HL-60/S4 treated with retinoic acid at 250 ng/mL for 4 days and 3 days (cell line): ENCODE data around the gene CLEC4M.
"Not testable (repeated sequence)": the region's sequence is repeated elsewhere in the genome, so short reads cannot be mapped to it uniquely, and the experiment has no call there.

Source experiments
- in situ Hi-C: fragments of 300-500 bp; cut with MboI; formaldehyde crosslinking; loops from 2 replicates; pipeline ENCODE4 v1.7.0; 2022; ENCODE audit warnings: low sequenced_read_pairs

The CLEC4M gene

DNA sequence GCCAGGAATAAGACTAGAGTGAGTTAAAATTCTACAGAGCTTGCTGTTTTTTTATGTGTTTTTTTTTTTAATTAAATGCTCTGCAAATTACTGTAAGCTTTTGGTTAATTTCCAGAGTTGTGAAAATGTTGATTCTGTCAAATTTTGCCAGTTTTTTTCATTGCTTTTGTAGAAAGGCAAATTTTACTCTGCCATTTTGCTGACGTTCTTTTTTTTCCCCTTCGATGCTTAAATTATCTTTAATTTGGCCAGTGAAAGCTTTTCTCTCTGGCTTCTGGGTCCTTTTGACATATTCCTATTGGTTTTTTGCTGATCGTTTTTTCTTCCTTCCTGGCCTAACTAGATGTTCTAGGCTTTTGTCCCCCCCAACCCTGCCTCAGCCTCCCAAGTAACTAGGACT, 43.2 kb downstream of the CLEC4M start:
- in situ Hi-C loops, result no loop called here

DNA sequence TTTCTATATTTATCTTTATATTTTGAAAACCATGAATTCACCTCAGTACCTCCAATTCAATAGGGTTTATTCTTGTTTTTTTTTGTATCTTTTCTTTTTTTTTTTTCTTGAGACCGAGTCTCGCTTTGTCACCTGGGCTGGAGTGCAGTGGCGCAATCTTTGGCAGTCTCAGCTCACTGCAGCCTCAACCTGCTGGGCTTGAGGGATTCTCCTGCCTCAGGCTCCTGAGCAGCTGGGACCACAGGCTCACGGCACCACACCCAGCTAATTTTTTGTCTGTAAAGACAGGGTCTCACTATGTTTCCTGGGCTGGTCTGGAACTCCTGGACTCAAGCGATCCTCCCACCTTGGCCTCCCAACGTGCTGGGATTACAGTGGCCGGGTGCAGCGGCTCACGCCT, 43.8 kb downstream of the CLEC4M start:
- in situ Hi-C loops, result no loop called here

DNA sequence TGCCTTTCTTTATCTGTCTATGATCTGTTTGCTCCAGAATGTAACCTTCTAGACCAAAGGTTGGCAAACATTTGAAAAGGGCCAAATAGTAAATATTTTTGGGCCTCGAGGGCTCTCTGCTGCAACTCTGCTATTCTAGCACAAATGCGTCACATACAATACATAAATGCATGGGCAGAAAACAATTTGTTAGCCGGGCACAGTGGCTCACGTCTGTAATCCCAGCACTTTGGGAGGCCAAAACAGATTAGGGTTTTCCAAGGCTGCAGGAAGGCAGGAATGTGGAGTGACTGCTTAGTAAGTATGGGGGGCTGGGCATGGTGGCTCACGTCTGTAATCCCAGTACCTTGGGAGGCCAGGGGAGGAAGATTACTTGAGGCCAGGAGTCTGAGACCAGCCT, 45.1 kb downstream of the CLEC4M start:
- in situ Hi-C loops, result no loop called here

DNA sequence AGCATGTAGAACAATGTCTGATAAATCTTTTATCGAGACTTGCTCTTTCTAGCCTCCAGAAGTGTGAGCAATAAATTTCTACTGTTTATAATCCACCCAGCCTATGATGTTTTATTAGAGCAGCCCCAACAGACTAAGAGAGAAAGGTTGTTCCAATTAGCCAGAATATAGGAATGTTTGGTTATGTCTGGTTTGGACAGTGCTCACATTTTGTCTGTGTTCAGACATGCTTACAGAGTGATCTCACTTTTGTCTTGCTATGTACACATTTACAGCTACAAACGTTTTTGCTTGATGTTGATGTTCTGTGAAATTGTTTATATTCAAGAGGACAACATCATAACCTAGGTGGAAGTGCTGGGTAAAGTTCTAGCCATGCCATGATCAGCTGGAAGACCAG, 48.9 kb downstream of the CLEC4M start:
- in situ Hi-C loops, result no loop called here

DNA sequence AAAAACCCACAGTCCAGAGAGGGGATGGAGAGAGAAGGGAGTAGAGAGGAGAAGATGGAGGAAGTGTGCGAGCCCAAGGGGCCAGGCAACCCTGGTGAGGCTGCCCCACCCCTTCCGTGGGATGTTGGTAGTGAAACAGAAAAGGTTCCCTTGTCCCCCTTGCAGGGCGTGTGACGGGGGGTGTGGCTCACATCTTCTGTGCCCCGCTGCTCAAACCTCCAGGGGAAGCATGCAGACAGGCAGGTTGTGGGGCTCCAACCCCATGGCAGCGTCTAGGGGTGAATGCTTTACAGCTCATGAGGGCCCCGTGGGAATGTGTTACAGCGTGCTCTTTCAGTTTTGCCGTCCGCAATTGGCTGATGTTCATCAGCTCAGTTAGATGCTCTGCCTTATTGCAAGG, 52.3 kb downstream of the CLEC4M start:
- in situ Hi-C loops, result no loop called here

DNA sequence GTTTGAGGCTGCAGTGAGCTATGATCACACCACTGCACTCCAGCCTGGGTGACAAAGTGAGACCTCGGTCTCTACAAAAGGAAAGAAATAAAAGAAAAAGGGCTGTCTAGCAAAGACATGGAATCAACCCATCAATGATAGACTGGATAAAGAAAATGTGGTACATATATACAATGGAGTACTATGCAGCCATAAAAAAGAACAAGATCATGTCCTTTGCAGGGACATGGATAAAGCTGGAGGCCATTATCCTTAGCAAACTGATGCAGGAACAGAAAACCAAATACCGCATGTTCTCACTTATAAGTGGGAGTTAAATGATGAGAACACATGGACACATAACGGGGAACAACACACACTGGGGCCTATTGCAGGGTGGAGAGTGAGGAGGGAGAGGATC, 53.0 kb downstream of the CLEC4M start:
- in situ Hi-C loops, result not testable (repeated sequence)

DNA sequence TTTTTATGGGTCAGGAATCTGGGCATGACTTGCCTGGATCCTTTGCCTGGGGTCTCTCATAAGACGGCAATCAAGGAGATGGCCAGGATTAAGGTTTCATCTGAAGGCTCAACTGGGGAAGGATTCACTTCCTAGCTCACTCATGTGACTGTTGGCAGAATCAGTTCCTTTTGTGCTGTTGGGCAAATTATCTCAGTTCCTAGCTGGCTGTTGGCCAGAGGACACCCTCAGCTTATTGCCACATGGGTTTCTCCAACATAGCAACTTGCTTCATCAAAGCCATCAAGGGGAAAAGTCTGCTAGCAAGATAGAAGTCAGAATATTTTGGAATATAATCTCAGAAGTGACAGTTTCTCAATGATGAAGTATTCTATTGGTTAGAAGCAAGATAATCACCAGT, 54.8 kb downstream of the CLEC4M start:
- in situ Hi-C loops, result no loop called here

DNA sequence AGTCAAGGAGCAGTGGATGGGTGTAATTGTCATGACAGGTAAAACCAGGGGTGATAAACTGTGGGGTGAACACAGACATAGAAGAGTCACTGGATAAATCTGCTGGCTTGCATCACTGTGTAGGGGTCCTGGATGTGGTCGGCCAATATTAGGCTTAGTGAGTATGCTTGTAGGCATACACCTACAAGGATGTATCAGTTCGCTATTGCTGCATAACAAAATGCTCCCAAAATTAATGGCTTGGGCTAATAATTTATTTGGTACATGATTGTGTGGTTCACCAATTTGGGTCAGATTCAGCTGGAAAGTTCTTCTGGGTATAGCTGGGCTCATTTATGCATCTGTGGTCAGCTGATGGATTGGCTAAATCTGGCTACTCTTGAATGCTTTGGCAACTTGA, 55.8 kb downstream of the CLEC4M start:
- in situ Hi-C loops, result no loop called here
